A549 (cell line): ENCODE results near the gene CYP4F22.

ENCODE experiments used
- MYC ChIP-seq: IDR thresholded peaks from 2 replicates; pipeline ENCODE4 v1.6.1; 2012; ENCODE audit warnings: mild to moderate bottlenecking, inconsistent platforms, low read length, improper control_type of control experiment, borderline replicate concordance
- POLR2A ChIP-seq: IDR thresholded peaks from 2 replicates; pipeline ENCODE4 v1.6.1; 2012; ENCODE audit warnings: mild to moderate bottlenecking, low read length
- RAD21 ChIP-seq, 2 experiments: fragments of >200 bp in 1 of 2; sonication (Bioruptor Twin) in 1 of 2; formaldehyde crosslinking in 1 of 2; IDR thresholded peaks in 1 of 2; conservative IDR thresholded peaks in 1 of 2; 2 replicates in 1 of 2; 3 replicates in 1 of 2; pipeline ENCODE4 v1.6.1; 2012 to 2018; ENCODE audit warnings: inconsistent platforms in 1 of 2
- RFX5 ChIP-seq: fragments of 450-650 bp; IDR thresholded peaks from 2 replicates; pipeline ENCODE4 v1.7.1; 2014; ENCODE audit warnings: antibody characterized with exemption, mild to moderate bottlenecking, moderate library complexity
- SREBF2 ChIP-seq: fragments of 450-650 bp; IDR thresholded peaks from 2 replicates; pipeline ENCODE4 v1.6.1; 2014; ENCODE audit warnings: mild to moderate bottlenecking, moderate library complexity
- TF ChIP-seq, protein P1 (sequence below): fragments of >200 bp; sonication (Bioruptor Twin); formaldehyde crosslinking; IDR thresholded peaks from 3 replicates; pipeline ENCODE4 v1.5.1; 2016
- TF ChIP-seq, protein P2 (sequence below): IDR thresholded peaks from 2 replicates; pipeline ENCODE4 v1.6.1; 2012
- TF ChIP-seq, protein P3 (sequence below): fragments of >200 bp; sonication (Bioruptor Twin); formaldehyde crosslinking; IDR thresholded peaks from 2 replicates; pipeline ENCODE4 v1.6.1; 2016

DNA sequence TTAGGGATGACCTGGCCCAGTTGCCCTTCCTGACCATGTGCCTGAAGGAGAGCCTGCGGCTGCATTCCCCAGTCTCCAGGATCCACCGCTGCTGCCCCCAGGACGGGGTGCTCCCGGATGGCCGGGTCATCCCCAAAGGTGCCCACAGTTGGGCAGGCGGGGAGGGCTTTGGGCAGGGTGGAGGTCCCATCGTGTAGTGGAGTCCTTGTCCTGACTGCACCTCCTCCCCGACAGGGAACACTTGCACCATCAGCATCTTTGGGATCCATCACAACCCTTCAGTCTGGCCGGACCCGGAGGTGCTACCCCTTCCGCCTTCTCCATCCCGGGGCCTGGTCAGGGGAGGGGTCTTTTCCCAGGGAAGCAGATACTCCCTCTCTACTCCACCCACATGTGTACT lies 75.0 kb downstream of the CYP4F22 start:
- TF ChIP-seq RFX5 (no peak), POLR2A (no peak), MYC (no peak), SREBF2 (no peak), RAD21 (conservative IDR thresholded peaks at IDR 0.05 in 1 of 2, IDR thresholded peaks at IDR 0.05 in 1 of 2) (no peak)
- TF ChIP-seq, protein P1, sequence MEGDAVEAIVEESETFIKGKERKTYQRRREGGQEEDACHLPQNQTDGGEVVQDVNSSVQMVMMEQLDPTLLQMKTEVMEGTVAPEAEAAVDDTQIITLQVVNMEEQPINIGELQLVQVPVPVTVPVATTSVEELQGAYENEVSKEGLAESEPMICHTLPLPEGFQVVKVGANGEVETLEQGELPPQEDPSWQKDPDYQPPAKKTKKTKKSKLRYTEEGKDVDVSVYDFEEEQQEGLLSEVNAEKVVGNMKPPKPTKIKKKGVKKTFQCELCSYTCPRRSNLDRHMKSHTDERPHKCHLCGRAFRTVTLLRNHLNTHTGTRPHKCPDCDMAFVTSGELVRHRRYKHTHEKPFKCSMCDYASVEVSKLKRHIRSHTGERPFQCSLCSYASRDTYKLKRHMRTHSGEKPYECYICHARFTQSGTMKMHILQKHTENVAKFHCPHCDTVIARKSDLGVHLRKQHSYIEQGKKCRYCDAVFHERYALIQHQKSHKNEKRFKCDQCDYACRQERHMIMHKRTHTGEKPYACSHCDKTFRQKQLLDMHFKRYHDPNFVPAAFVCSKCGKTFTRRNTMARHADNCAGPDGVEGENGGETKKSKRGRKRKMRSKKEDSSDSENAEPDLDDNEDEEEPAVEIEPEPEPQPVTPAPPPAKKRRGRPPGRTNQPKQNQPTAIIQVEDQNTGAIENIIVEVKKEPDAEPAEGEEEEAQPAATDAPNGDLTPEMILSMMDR, result no peak
- TF ChIP-seq, protein P2, sequence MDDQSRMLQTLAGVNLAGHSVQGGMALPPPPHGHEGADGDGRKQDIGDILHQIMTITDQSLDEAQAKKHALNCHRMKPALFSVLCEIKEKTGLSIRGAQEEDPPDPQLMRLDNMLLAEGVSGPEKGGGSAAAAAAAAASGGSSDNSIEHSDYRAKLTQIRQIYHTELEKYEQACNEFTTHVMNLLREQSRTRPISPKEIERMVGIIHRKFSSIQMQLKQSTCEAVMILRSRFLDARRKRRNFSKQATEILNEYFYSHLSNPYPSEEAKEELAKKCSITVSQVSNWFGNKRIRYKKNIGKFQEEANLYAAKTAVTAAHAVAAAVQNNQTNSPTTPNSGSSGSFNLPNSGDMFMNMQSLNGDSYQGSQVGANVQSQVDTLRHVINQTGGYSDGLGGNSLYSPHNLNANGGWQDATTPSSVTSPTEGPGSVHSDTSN, result no peak
- TF ChIP-seq, protein P3, sequence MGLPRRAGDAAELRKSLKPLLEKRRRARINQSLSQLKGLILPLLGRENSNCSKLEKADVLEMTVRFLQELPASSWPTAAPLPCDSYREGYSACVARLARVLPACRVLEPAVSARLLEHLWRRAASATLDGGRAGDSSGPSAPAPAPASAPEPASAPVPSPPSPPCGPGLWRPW, result no peak
